ENCODE measurements around the gene FBXW2.

The FBXW2 gene

GRCh38 chr9:120777229-120777628 lies 16.0 kb downstream of the FBXW2 start:
- H3K27me3 ChIP-seq (replicated peaks): no peaks in the 10 kb centered on the region
- in situ Hi-C loops (cut with HindIII; ENCODE audit: low pct_ligation_motif_present, low sequenced_read_pairs): no loop called here
- H3K4me3 ChIP-seq (ENCODE audit: low read depth, low read length): no peak overlapping the region
- TF ChIP-seq CTCF (IDR thresholded peaks at IDR 0.05; ENCODE audit: low read depth, low read length, missing control alignments): no peak
- no peak for DNase-seq
- H3K27ac ChIP-seq: no peak overlapping the region
- peaks cover 45% of the 10 kb centered on the region for H3K36me3 ChIP-seq (replicated peaks)

- Histone ChIP-seq H3K36me3 (replicated peaks) (peaks cover 45% of the 10 kb centered on the region), H3K27ac (no peak overlapping the region), H3K27me3 (replicated peaks) (no peaks in the 10 kb centered on the region), H3K4me3 (ENCODE audit: low read depth, low read length) (no peak overlapping the region)
- no peak for DNase-seq
- in situ Hi-C loops (cut with HindIII; ENCODE audit: low pct_ligation_motif_present, low sequenced_read_pairs): no loop called here
- TF ChIP-seq CTCF (IDR thresholded peaks at IDR 0.05; ENCODE audit: low read depth, low read length, missing control alignments): no peak
Observed at GRCh38 chr9:120776788-120777187, 16.4 kb downstream of the FBXW2 start.

- Histone ChIP-seq H3K27ac (no peak overlapping the region), H3K4me3 (ENCODE audit: low read depth, low read length) (no peak overlapping the region), H3K27me3 (replicated peaks) (no peaks in the 10 kb centered on the region), H3K36me3 (replicated peaks) (peaks cover 53% of the 10 kb centered on the region)
- in situ Hi-C loops (cut with HindIII; ENCODE audit: low pct_ligation_motif_present, low sequenced_read_pairs): no loop called here
- DNase-seq: no peak
- TF ChIP-seq CTCF (IDR thresholded peaks at IDR 0.05; ENCODE audit: low read depth, low read length, missing control alignments): no peak
Observed at GRCh38 chr9:120775859-120776258, 17.4 kb downstream of the FBXW2 start.

GRCh38 chr9:120774719-120775118 lies 18.5 kb downstream of the FBXW2 start:
- DNase-seq: no peak
- peak; percentile 19 for TF ChIP-seq CTCF (IDR thresholded peaks at IDR 0.05; ENCODE audit: low read depth, low read length, missing control alignments)
- Histone ChIP-seq H3K27ac (no peak overlapping the region), H3K27me3 (replicated peaks) (no peaks in the 10 kb centered on the region), H3K36me3 (replicated peaks) (peaks cover 62% of the 10 kb centered on the region), H3K4me3 (ENCODE audit: low read depth, low read length) (no peak overlapping the region)
- in situ Hi-C loops (cut with HindIII; ENCODE audit: low pct_ligation_motif_present, low sequenced_read_pairs): no loop called here

GRCh38 chr9:120773256-120773655 lies 20.0 kb downstream of the FBXW2 start:
- DNase-seq: no peak
- in situ Hi-C loops (cut with HindIII; ENCODE audit: low pct_ligation_motif_present, low sequenced_read_pairs): no loop called here
- H3K27me3 ChIP-seq (replicated peaks): no peaks in the 10 kb centered on the region
- TF ChIP-seq CTCF (IDR thresholded peaks at IDR 0.05; ENCODE audit: low read depth, low read length, missing control alignments): no peak
- no peak overlapping the region for H3K4me3 ChIP-seq (ENCODE audit: low read depth, low read length)
- no peak overlapping the region for H3K27ac ChIP-seq
- H3K36me3 ChIP-seq (replicated peaks): peaks cover 61% of the 10 kb centered on the region

- no peaks in the 10 kb centered on the region for H3K27me3 ChIP-seq (replicated peaks)
- in situ Hi-C loops (cut with HindIII; ENCODE audit: low pct_ligation_motif_present, low sequenced_read_pairs): no loop called here
- no peak overlapping the region for H3K4me3 ChIP-seq (ENCODE audit: low read depth, low read length)
- TF ChIP-seq CTCF (IDR thresholded peaks at IDR 0.05; ENCODE audit: low read depth, low read length, missing control alignments): no peak
- H3K27ac ChIP-seq: no peak overlapping the region
- DNase-seq: no peak
- peaks cover 57% of the 10 kb centered on the region for H3K36me3 ChIP-seq (replicated peaks)
Observed at GRCh38 chr9:120770931-120771330, 22.3 kb downstream of the FBXW2 start.

All from brain microvascular endothelial cell (primary cell).